ENCODE results near the gene NDST1.

GRCh38 chr5:150587856-150588595 is 80.1 kb downstream of the NDST1 start:
- no peak for TF ChIP-seq CTCF (optimal IDR thresholded peaks at IDR 0.05 in 1 of 3, IDR thresholded peaks at IDR 0.05 in 1 of 3, conservative IDR thresholded peaks at IDR 0.05 in 1 of 3; ENCODE audit: extremely low read depth in 1 of 3, insufficient read depth in 2 of 3, low read length in 3 of 3)
- no peak for TF ChIP-seq EZH2 (IDR thresholded peaks at IDR 0.05; ENCODE audit: low read length)
